ENCODE measurements around the gene NCF4.

The NCF4 gene

GRCh38 chr22:36875741-36876140, 14.9 kb downstream of the NCF4 start:
- peak overlapping the region; percentile 95 for H3K27ac ChIP-seq

GRCh38 chr22:36879775-36880174, 19.0 kb downstream of the NCF4 start:
- H3K4me1 ChIP-seq (ENCODE audit: control insufficient read depth in 1 of 2, insufficient read depth in 1 of 2, low read depth in 1 of 2, low read length in 1 of 2) = peaks cover 38% of the 10 kb centered on the region in 2 experiments
- H3K4me3 ChIP-seq (ENCODE audit: low read depth in 1 of 2, low read length in 1 of 2) = no peak overlapping the region
- no peaks in the 10 kb centered on the region for H3K9me3 ChIP-seq
- TF ChIP-seq CTCF (IDR thresholded peaks at IDR 0.05) = no peak
- H3K36me3 ChIP-seq = peaks cover 48% of the 10 kb centered on the region
- H3K27ac ChIP-seq = peak overlapping the region; percentile 95
- no peaks in the 10 kb centered on the region for H3K27me3 ChIP-seq

More at GRCh38 chr22:36875741-36876140, 14.9 kb downstream of the NCF4 start:
- TF ChIP-seq CTCF (IDR thresholded peaks at IDR 0.05) = no peak
- Histone ChIP-seq H3K36me3 (peaks cover 81% of the 10 kb centered on the region), H3K9me3 (no peaks in the 10 kb centered on the region), H3K4me1 (ENCODE audit: control insufficient read depth in 1 of 2, insufficient read depth in 1 of 2, low read depth in 1 of 2, low read length in 1 of 2) (peaks cover 71% of the 10 kb centered on the region in 2 experiments), H3K4me3 (ENCODE audit: low read depth in 1 of 2, low read length in 1 of 2) (no peak overlapping the region), H3K27me3 (no peaks in the 10 kb centered on the region)

GRCh38 chr22:36881504-36882245, 20.9 kb downstream of the NCF4 start:
- Histone ChIP-seq H3K9me3 (no peaks in the 10 kb centered on the region), H3K4me1 (ENCODE audit: control insufficient read depth in 1 of 2, insufficient read depth in 1 of 2, low read depth in 1 of 2, low read length in 1 of 2) (peaks cover 32 to 33% of the 10 kb centered on the region in 2 experiments), H3K27ac (peak overlapping the region; percentile 10), H3K27me3 (no peaks in the 10 kb centered on the region), H3K4me3 (ENCODE audit: low read depth in 1 of 2, low read length in 1 of 2) (no peak overlapping the region), H3K36me3 (peaks cover 29% of the 10 kb centered on the region)
- TF ChIP-seq CTCF (IDR thresholded peaks at IDR 0.05) = no peak

GRCh38 chr22:36884349-36885158, 23.7 kb downstream of the NCF4 start:
- TF ChIP-seq CTCF (IDR thresholded peaks at IDR 0.05) = no peak
- Histone ChIP-seq H3K4me3 (ENCODE audit: low read depth in 1 of 2, low read length in 1 of 2) (peak overlapping the region in 1 of 2 experiments; percentile 24), H3K27ac (peak overlapping the region; percentile 61), H3K4me1 (ENCODE audit: control insufficient read depth in 1 of 2, insufficient read depth in 1 of 2, low read depth in 1 of 2, low read length in 1 of 2) (peaks cover 20 to 21% of the 10 kb centered on the region in 2 experiments), H3K27me3 (no peaks in the 10 kb centered on the region), H3K9me3 (no peaks in the 10 kb centered on the region), H3K36me3 (no peaks in the 10 kb centered on the region)

- Histone ChIP-seq H3K4me3 (ENCODE audit: low read depth in 1 of 2, low read length in 1 of 2) (peak overlapping the region in 1 of 2 experiments; percentile 24), H3K27ac (peak overlapping the region; percentile 61), H3K27me3 (no peaks in the 10 kb centered on the region), H3K36me3 (no peaks in the 10 kb centered on the region), H3K9me3 (no peaks in the 10 kb centered on the region), H3K4me1 (ENCODE audit: control insufficient read depth in 1 of 2, insufficient read depth in 1 of 2, low read depth in 1 of 2, low read length in 1 of 2) (peaks cover 20 to 21% of the 10 kb centered on the region in 2 experiments)
- TF ChIP-seq CTCF (IDR thresholded peaks at IDR 0.05) = no peak
Observed at GRCh38 chr22:36885474-36885873, 24.7 kb downstream of the NCF4 start.

Measured in neutrophil (primary cell).